MG63 (cell line): ENCODE results near the gene PPP2R5C. TPM values are rescaled to one million over a fixed set of nuclear protein-coding genes. Genes with fewer than 3 reads are reported as not detected.
A peak's percentile ranks its signal among the peaks of the same experiment; 100 is the strongest.

Experiments
- DNase-seq: peaks from one replicate; pipeline ENCODE4 v3.0.0-alpha.2; 2020
- H3K27me3 ChIP-seq: fragments of 250-450 bp; sonication (Bioruptor Pico); 2 replicates; pipeline ENCODE4 v1.5.1; 2020; ENCODE audit warnings: mild to moderate bottlenecking, moderate library complexity
- H3K36me3 ChIP-seq: fragments of 250-450 bp; sonication (Bioruptor Pico); 2 replicates; pipeline ENCODE4 v1.5.1; 2020; ENCODE audit warnings: mild to moderate bottlenecking, moderate library complexity
- H3K4me3 ChIP-seq: fragments of 250-450 bp; sonication (Bioruptor Pico); 2 replicates; pipeline ENCODE4 v1.5.1; 2020; ENCODE audit warnings: mild to moderate bottlenecking, moderate library complexity
- H3K9me3 ChIP-seq: fragments of 250-450 bp; sonication (Bioruptor Pico); 2 replicates; pipeline ENCODE4 v1.5.1; 2020; ENCODE audit warnings: mild to moderate bottlenecking, moderate library complexity
- total RNA-seq: library from RNA; depleted of rRNA; stranded (reverse); fragments of >200 nt; shearing (Covaris generic); gene quantifications from 2 replicates; pipeline ENCODE4 v1.2.3, GENCODE V29; 2014; ENCODE audit warnings: low replicate concordance

PPP2R5C gene
- total RNA-seq, 1 experiment from 2014 or later, result 53.3 TPM

DNA sequence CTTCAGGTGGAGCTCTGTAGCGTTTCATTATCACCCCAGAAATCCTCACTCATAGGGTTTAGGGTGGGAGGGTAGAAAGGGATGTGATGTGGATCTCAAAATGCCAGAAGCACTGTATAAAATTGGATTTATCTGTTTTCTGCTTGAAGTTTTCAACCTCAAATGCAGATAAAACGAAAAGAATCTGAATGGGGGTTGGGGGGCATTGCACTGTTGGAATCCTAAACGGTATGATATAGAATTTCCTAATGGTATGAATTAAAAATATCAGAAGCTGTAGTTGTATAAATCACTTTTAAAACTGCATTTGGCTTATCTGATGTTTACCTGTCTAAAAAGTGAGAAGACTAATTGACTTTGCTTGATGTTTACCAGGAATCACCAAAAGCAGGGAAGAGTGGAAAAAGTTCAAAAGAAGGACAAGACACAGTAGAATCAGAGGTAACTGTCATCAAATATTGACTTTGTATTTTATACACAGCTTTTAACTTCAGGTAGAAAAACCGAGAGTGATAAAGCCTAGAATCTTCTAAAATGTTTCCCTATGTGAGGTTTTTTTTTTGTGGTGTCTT lies 1.1 kb downstream of the PPP2R5C start:
- DNase-seq, result no peak
- Histone ChIP-seq H3K36me3 (no peaks in the 10 kb centered on the region), H3K27me3 (no peaks in the 10 kb centered on the region; the same call in 1 of the 2 replicates), H3K9me3 (no peaks in the 10 kb centered on the region), H3K4me3 (peak overlapping the region; percentile 38)

DNA sequence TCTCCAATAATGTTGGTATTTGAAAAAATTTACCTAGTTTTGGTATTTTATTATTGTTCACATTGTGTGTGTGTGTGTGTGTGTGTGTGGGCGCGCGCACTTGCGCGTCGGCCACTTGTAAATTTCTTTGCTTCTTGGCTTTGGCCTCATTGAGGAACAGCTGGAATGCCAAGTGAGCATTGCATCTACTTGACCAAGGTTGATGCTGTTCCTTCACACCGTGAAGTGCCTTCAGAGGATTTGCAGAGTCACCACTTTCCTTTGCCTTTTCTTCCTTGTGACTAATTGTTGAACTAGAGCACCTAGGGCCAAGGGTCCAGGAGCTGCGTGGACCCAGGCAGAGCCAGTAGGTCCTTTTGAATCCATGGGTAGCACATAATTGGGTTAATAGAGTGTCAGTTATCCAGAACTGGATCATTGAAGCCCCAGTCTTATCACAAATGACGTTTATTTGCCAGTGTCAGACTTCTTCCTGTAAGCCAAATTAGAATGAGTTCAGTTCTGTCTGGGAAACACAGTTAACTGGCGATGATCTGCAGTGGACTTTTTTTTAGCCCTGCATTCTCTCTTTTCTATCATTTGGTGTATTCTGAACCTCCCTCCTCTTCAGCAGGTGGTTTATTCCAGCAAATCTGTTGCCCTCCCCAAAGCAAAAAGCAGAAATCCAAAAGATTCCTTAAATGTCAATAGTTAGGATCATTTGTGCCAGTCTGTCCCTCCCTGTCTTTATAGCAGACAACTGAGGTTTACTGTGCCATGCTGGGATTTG lies 2.6 kb downstream of the PPP2R5C start:
- Histone ChIP-seq H3K36me3 (no peaks in the 10 kb centered on the region), H3K4me3 (no peak overlapping the region), H3K9me3 (no peaks in the 10 kb centered on the region), H3K27me3 (no peaks in the 10 kb centered on the region; the same call in 1 of the 2 replicates)
- DNase-seq, result no peak

DNA sequence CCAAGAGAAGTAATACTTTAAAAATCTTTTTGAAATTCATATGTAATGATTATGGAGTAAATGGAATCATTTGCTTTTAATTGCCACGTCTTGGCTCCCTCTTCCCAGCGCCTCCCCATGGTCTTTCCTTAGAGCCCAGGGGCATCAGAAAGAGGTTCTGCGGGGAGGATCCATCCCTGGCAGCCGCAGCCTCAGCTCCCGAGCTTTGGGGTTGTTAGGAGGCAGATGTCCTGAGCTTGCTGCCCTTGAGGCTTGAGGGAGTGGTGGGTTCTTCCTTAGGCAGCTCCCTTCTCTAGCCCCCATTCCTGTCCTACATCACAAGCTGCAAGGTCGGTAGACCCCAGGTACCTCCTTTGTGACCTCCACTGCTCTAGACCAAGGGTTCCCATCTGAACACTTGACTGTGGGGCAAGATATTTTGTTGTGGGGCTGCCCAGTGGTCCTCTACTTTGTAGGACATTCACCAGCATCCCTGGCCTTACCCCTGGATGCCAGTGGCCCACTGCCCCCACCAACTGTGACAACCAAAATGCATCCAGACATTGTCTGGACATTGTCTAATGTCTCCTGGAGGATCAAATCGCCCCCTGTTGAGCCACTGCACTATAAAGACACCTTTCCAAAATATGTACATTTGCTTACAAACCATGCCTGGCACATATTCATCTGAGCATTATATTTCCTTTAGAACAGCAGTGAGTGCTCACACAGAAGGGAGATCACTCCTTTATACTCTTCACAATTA lies 6.3 kb downstream of the PPP2R5C start:
- H3K4me3 ChIP-seq, result no peak overlapping the region
- H3K36me3 ChIP-seq, result no peaks in the 10 kb centered on the region
- H3K9me3 ChIP-seq, result no peaks in the 10 kb centered on the region
- H3K27me3 ChIP-seq, result no peaks in the 10 kb centered on the region
- DNase-seq, result no peak

DNA sequence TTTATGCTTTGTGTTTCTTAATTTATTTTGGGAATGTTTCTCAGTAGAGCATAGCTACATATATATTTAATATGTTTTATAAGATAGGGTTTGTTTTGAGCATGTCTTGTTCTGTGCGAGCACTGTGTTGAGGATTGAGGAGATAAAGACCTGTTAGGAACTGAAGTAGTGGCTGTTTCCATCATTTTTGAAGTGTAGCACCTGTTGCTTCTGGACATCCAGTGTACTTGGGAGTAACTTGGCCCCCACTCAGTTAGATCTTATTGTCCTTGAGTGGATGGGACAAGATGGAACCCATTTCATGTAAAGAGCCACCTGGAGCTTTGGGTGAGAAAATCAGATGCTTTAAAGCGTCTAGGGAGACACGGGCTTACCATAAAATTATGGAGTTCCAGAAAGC lies 8.7 kb downstream of the PPP2R5C start:
- H3K36me3 ChIP-seq, result no peaks in the 10 kb centered on the region
- H3K4me3 ChIP-seq, result no peak overlapping the region
- H3K27me3 ChIP-seq, result no peaks in the 10 kb centered on the region
- no peaks in the 10 kb centered on the region for H3K9me3 ChIP-seq
- no peak for DNase-seq

DNA sequence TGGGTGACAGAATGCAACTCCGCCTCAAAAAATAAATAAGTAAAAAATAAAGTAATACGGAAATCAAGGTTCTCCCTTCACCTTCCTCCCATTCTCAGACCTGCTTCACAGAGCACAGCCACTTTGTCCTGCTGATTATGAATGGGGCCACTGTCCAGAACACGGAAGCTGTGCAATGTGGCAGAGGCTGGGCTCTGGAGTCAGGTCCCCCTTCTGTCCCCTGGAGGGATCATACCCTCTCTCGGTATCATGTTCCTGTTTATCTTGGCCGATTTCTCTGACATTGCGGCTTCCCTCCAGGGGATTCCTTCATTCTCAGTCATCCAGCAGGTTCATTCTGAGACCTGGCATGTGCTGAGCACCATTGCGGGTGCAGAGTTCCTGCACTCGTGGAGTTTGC lies 11.3 kb downstream of the PPP2R5C start:
- no peak overlapping the region for H3K4me3 ChIP-seq
- no peaks in the 10 kb centered on the region for H3K36me3 ChIP-seq
- H3K27me3 ChIP-seq, result no peaks in the 10 kb centered on the region
- H3K9me3 ChIP-seq, result no peaks in the 10 kb centered on the region
- DNase-seq, result no peak

DNA sequence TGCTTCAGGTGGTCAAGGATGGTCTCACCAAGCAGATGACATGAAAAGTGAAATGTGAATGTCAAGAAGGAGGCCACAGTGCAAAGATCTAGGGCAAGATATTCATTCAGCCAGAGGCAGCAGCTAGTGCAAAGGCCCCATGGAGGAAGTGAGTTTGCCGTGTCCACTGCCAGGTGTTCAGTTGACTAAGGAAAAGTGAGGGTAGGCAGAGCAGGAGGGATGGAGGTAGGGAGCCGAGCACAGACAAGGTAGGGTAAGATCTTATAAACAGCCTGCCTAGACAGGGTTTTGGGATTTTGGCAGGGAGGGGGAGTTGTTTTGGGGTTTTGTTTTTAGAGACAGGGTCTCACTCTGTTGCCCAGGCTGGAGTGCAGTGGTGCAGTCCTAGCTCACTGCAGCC lies 11.9 kb downstream of the PPP2R5C start:
- no peak overlapping the region for H3K4me3 ChIP-seq
- no peaks in the 10 kb centered on the region for H3K9me3 ChIP-seq
- no peaks in the 10 kb centered on the region for H3K36me3 ChIP-seq
- DNase-seq, result no peak
- no peaks in the 10 kb centered on the region for H3K27me3 ChIP-seq

DNA sequence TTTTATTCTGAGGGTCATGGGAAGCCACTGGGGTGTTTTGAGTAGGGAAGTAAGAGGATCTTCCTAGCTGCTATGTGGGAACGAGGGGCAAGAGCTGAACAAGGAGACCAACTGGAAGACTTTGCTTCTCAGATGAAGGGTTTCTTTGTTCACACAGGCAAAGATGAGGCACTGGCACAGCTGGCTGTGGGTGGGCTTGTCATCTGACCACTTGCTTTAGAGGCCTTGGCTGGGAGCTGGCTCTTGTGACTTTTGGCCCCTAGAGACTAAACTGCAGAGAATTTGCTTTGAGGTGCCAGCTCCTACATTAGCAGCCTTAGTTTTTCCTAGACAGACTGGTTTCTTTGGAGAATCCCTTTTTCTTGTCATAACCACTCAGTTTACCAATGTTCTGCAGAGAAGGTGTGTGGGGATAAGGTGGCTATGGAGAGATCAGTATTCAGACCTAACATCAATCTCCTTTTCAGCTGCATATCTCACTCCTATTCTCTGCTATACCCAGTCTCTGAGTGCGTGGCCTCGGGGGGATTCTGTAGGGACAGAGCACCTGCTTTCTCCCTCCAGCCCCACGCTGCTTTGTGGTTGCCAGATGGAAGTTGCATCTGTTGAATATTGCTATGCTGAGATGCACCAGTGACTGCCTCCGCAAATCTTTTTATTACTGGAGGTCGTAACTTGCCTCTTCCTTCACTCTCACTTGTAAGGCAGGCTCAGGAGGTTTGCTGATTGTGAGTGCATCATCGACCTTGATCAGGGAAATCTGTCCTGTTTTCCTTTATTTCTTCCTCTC lies 12.7 kb downstream of the PPP2R5C start:
- Histone ChIP-seq H3K9me3 (no peaks in the 10 kb centered on the region), H3K4me3 (no peak overlapping the region), H3K36me3 (no peaks in the 10 kb centered on the region), H3K27me3 (no peaks in the 10 kb centered on the region)
- no peak for DNase-seq

DNA sequence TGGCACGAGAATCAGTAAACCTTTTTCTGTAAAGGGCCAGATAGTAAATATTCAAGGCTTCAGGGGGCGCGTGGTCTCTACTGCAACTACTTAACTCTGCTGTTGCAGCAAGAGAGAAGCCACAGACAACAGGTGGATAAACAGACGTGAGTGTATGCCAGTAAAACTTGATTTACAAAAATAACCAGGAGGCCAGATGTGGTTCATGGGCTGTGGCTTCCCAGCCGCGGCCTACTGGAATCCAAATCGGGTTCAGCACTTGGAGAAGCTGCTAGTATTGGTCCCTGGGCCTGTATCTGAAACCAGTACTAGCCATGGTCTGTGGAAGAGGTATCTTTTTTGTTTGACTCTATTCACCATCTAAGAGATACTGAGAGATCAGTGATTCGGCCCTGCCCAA lies 13.3 kb downstream of the PPP2R5C start:
- H3K9me3 ChIP-seq, result no peaks in the 10 kb centered on the region

DNA sequence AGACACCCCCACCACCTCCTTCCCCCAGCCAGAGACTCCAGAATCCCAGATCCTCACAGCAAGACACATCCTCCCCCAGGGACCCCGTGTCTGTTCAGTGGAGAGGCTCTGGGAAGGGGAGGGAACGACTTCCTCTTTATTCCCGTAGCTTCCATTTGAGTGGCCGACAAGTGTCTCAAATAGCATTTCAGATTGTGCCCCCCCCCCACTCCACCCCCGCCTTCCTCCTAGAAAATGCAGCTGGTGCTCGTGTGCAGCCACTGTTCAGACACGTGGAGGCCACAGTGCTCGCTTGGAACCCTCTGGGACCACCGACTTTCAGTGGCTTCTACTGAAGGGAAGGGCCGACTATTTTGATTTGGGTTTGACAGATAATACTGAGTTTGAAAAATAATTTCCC lies 14.3 kb downstream of the PPP2R5C start:
- no peak overlapping the region for H3K4me3 ChIP-seq
- no peak for DNase-seq

More for the DNA sequence above, 13.3 kb downstream of the PPP2R5C start:
- Histone ChIP-seq H3K36me3 (no peaks in the 10 kb centered on the region), H3K4me3 (no peak overlapping the region), H3K27me3 (no peaks in the 10 kb centered on the region)
- DNase-seq, result no peak

DNA sequence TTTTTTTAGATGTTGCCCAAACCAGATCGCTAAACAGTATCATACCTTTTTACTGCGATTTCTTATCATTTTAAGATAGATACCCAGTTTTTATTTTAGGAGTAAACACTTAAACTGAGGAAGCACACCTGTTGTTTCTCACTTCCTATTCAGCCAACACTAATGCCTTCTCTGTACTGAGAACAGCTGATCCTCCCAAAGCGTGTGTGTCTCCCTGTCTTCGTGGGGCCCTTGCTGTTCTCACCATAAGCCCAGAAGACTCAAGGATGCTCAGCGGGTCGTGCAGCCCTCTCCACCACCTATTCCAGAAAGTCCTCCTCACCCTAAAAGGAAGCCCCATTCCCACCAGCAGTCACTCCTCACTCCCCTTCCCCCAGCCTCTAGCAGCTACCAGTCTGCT lies 14.8 kb downstream of the PPP2R5C start:
- DNase-seq, result no peak
- Histone ChIP-seq H3K36me3 (no peaks in the 10 kb centered on the region), H3K4me3 (no peak overlapping the region), H3K9me3 (no peaks in the 10 kb centered on the region), H3K27me3 (no peaks in the 10 kb centered on the region)

More for the DNA sequence above, 14.3 kb downstream of the PPP2R5C start:
- H3K9me3 ChIP-seq, result no peaks in the 10 kb centered on the region
- H3K27me3 ChIP-seq, result no peaks in the 10 kb centered on the region
- no peaks in the 10 kb centered on the region for H3K36me3 ChIP-seq

DNA sequence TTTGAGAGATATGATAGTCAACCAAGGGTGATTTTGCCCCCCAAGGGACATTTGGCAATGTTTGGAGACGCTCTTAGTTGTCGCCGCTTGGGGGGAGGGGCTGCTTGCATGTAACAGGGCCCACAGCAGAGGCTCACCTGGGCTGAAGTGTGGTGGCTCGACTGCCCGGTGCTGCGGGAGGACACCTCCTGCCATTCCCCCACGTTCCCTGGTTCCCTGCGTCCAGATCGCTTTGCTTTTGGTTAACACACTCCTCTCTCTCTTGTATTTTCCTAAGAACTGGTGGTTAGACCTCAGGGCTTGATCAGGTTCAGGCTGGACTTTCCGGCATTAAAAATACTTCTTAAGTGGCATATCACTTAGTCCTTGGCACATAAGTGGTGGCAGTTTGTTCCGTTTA lies 18.9 kb downstream of the PPP2R5C start:
- H3K36me3 ChIP-seq, result no peaks in the 10 kb centered on the region

DNA sequence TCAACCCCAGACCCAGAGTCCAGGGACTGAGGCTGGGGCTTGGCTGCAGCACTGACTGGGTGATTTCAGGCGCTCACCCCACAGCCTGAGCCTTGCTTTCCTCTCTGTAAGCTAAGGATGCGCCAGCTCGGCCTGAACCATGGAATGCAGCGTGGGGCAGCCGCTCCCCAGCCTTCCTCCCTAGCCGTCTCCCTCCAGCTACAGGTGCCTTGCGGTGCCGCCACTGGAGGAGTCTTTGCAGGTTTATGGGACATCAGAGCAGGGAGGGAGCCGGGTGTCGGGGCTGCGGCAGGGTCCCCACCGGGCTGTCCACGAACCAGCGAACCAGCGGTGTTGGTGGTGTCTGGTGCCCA lies 19.4 kb downstream of the PPP2R5C start:
- Histone ChIP-seq H3K4me3 (no peak overlapping the region), H3K9me3 (no peaks in the 10 kb centered on the region), H3K36me3 (no peaks in the 10 kb centered on the region), H3K27me3 (no peaks in the 10 kb centered on the region)
- no peak for DNase-seq

More for the DNA sequence above, 18.9 kb downstream of the PPP2R5C start:
- no peak overlapping the region for H3K4me3 ChIP-seq
- H3K27me3 ChIP-seq, result no peaks in the 10 kb centered on the region
- no peaks in the 10 kb centered on the region for H3K9me3 ChIP-seq
- no peak for DNase-seq

DNA sequence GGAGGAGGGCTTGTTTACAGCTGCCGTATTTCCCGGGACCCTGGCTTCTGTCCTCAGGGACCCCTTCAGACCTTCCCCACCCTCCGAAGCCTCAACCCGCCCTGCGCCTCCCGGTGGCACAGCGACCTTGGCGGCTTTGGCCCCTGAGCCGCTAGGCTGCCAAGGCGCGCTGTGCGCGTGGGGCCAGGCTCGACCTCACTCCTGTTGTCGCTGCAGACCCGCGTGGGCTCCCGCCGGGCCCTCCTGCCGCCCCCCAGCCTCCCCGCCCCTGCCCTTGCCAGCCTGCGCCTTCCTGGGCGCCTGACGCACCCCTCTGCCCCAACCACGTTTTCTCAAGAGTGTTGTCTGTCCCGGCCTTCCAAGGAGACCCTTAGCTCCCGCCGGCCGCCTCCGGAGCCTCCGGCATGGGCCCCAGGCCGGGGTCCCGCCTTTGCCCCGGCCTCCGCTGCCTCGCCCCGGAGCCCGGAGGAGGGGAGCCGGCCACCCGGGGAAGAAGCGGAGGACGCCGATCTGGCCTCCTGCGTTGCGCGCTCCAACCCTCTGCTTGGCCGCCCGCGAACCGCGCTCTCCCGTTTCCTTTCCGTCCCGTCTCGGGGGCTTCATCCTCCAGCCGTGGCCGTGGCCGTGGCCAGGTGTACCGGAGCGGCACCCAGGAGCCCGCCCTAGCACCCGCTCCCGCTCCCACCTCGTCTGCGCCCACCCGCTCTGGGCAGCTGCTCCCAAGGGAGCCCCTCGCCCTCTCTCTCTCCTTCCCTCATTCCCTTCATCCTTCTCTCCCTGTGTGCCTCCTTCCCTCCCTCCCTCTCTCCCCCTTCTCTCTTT lies 19.9 kb downstream of the PPP2R5C start:
- no peak for DNase-seq

DNA sequence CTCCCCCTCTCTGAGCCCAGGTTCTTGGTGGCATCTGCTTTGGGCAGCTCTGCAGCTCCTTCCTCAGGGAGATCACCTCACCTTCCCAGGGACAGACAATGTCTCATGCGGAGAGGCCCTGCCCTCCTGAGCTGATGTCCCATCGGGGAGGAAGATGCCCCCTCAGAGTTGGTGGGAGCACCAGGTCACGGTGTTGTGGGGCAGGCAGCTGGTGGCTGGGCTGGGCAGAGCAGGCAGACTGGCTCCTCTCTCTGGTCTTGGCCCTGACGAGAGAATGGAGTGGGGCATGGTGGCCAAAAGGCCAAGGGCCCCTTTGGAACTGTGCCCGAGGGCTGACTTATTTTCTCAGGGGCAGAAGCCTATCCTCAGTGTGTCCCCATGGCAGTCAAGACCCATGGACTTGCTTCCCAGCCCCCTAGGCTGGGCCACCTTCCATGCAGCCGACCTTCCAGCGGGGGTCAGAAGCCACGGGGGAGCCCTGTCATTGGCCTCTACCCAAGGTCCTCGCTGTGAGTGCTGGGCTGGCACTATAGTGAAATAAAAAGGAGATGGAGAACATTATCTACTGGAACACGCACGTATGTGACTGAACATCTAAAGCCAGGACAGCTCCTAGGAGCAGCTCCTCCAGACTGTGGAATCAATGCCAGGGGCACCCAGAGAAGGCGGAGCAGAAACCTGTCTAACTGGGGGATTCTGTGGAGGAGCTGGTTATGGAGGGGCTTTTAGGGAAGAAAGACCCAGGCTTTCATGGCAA lies 21.9 kb downstream of the PPP2R5C start:
- Histone ChIP-seq H3K9me3 (no peaks in the 10 kb centered on the region), H3K4me3 (no peak overlapping the region), H3K36me3 (no peaks in the 10 kb centered on the region), H3K27me3 (no peaks in the 10 kb centered on the region)
- DNase-seq, result no peak

More for the DNA sequence above, 19.9 kb downstream of the PPP2R5C start:
- Histone ChIP-seq H3K36me3 (no peaks in the 10 kb centered on the region), H3K9me3 (no peaks in the 10 kb centered on the region), H3K27me3 (no peaks in the 10 kb centered on the region), H3K4me3 (peak overlapping the region; percentile 32)

DNA sequence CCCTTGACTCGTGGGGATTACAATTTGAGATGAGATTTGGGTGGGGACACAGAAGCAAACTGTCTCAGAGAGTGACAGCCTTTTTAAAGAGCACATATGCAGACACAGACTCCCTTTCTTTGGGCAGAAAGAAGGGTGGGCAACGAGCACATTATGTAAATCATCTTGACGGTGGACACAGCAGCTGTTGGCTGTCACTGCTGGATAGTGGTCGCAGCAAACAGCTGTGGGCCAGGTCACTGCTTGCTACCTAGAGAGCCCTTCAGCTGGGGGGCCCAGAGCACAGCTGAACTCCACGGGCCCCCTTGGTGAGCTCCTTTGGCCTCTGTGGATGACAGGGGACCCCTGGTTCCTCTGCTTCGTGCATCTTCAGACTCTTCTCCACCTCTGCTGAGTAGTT lies 23.1 kb downstream of the PPP2R5C start:
- no peak overlapping the region for H3K4me3 ChIP-seq
- DNase-seq, result no peak

More for the DNA sequence above, 23.1 kb downstream of the PPP2R5C start:
- no peaks in the 10 kb centered on the region for H3K9me3 ChIP-seq
- H3K27me3 ChIP-seq, result no peaks in the 10 kb centered on the region
- H3K36me3 ChIP-seq, result no peaks in the 10 kb centered on the region
